ENCODE results near the gene SRGAP2C.
"Not testable (repeated sequence)": the region's sequence is repeated elsewhere in the genome, so short reads cannot be mapped to it uniquely, and the experiment has no call there.

- TF ChIP-seq, protein P1, sequence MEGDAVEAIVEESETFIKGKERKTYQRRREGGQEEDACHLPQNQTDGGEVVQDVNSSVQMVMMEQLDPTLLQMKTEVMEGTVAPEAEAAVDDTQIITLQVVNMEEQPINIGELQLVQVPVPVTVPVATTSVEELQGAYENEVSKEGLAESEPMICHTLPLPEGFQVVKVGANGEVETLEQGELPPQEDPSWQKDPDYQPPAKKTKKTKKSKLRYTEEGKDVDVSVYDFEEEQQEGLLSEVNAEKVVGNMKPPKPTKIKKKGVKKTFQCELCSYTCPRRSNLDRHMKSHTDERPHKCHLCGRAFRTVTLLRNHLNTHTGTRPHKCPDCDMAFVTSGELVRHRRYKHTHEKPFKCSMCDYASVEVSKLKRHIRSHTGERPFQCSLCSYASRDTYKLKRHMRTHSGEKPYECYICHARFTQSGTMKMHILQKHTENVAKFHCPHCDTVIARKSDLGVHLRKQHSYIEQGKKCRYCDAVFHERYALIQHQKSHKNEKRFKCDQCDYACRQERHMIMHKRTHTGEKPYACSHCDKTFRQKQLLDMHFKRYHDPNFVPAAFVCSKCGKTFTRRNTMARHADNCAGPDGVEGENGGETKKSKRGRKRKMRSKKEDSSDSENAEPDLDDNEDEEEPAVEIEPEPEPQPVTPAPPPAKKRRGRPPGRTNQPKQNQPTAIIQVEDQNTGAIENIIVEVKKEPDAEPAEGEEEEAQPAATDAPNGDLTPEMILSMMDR (IDR thresholded peaks at IDR 0.05; ENCODE audit: low read depth, low read length) = not testable (repeated sequence)
- not testable (repeated sequence) for TF ChIP-seq POLR2A (IDR thresholded peaks at IDR 0.05; ENCODE audit: extremely low read depth, insufficient read length); MAX (IDR thresholded peaks at IDR 0.05; ENCODE audit: low read depth, low read length); MYC (IDR thresholded peaks at IDR 0.05; ENCODE audit: low read depth, low read length)
Measured at GRCh38 chr1:121385162-121385561, 200.4 kb downstream of the SRGAP2C start.

All from NB4 (cell line).